HCT116 (cell line): ENCODE results near the gene PKN1. TPM values are rescaled to one million over a fixed set of nuclear protein-coding genes. Genes with fewer than 3 reads are reported as not detected.

Experiments
- ATAC-seq: fragments of 200-7000 bp; cut with Tn5 transposase; 2 replicates; pipeline ENCODE4 v1.9.1; 2020; ENCODE audit warnings: mild to moderate bottlenecking, moderate library complexity
- BruUV-seq: library from RNA; stranded (reverse); fragments of 400-500 nt; replicated peaks from 2 replicates; lab custom pipeline; 2021; lab: Mats Ljungman, UMichigan
- CTCF ChIA-PET: fragments of 300-600 bp; sonication (Branson Sonifier 250); formaldehyde crosslinking; loops from one replicate; lab custom pipeline; 2021; ENCODE audit warnings: antibody characterized with exemption; lab: Charles Lee
- POLR2A ChIA-PET: fragments of 300-600, 350-600 bp; sonication (Branson Sonifier 250); formaldehyde crosslinking; loops from one replicate; lab custom pipeline; 2021; ENCODE audit warnings: antibody characterized with exemption; lab: Charles Lee
- RAD21 ChIA-PET, 2 experiments: fragments of 300-600 bp; sonication (Branson Sonifier 250); formaldehyde crosslinking; loops; one replicate each; lab custom pipeline; 2023; ENCODE audit warnings: low total read pairs in 2 of 2; ENCODE audit not compliant: uncharacterized antibody in 2 of 2, unreplicated experiment in 2 of 2, low non-redundant PET in 1 of 2; lab: Charles Lee
- DNase-seq: peaks from one replicate; pipeline ENCODE4 v3.0.0-alpha.2; 2010; ENCODE audit warnings: low read depth, low spot score
- H2AFZ ChIP-seq: fragments of 200-600 bp; shearing (Covaris generic), sonication (generic); 2 replicates; pipeline ENCODE4 v1.6.1; 2017; ENCODE audit warnings: low read depth, mixed run types, mixed read lengths, antibody characterized with exemption, low read length; ENCODE audit not compliant: poor library complexity, severe bottlenecking
- H3K27ac ChIP-seq: 2 replicates; pipeline ENCODE4 v1.5.1; 2012; ENCODE audit warnings: low read depth, low read length
- H3K27me3 ChIP-seq: fragments of 200-600 bp; sonication (generic); 2 replicates; pipeline ENCODE4 v1.6.1; 2016; ENCODE audit warnings: mixed run types, low read length, mixed read lengths; ENCODE audit not compliant: insufficient read depth
- H3K36me3 ChIP-seq, 2 experiments: fragments of 200-500 bp in 1 of 2; fragments of 200-600 bp in 1 of 2; sonication (Bioruptor generic) in 1 of 2; sonication (generic) in 1 of 2; 2 replicates each; pipeline versions ENCODE4 v1.5.1 to v1.6.1; 2014 to 2016; ENCODE audit warnings: low read length in 2 of 2, inconsistent platforms in 1 of 2, mixed read lengths in 1 of 2, mixed run types in 1 of 2; ENCODE audit not compliant: insufficient read depth in 2 of 2, control insufficient read depth in 1 of 2
- H3K4me1 ChIP-seq, 2 experiments: fragments of 200-600 bp in 1 of 2; sonication (generic) in 1 of 2; 2 replicates each; pipeline versions ENCODE4 v1.5.1 to v1.6.1; 2012 to 2017; ENCODE audit warnings: low read length in 2 of 2, inconsistent platforms in 1 of 2, mild to moderate bottlenecking in 1 of 2, mixed read lengths in 1 of 2, mixed run types in 1 of 2, moderate library complexity in 1 of 2; ENCODE audit not compliant: insufficient read depth in 2 of 2, control insufficient read depth in 1 of 2
- H3K4me2 ChIP-seq: fragments of 200-600 bp; sonication (generic); 2 replicates; pipeline ENCODE4 v1.6.1; 2017; ENCODE audit warnings: mixed run types, low read length, mixed read lengths
- H3K4me3 ChIP-seq, 2 experiments: fragments of 200-600 bp in 1 of 2; sonication (generic) in 1 of 2; replicated peaks in 1 of 2; 2 replicates each; pipeline ENCODE4 v1.5.1; 2011 to 2016; ENCODE audit warnings: low read length in 2 of 2, control low read depth in 1 of 2, low read depth in 1 of 2, mild to moderate bottlenecking in 1 of 2, mixed read lengths in 1 of 2, mixed run types in 1 of 2
- H3K79me2 ChIP-seq: fragments of 200-600 bp; sonication (generic); 2 replicates; pipeline ENCODE4 v1.6.1; 2017; ENCODE audit warnings: mild to moderate bottlenecking, mixed run types, low read length, moderate library complexity, mixed read lengths; ENCODE audit not compliant: insufficient read depth
- H3K9ac ChIP-seq: fragments of 200-600 bp; sonication (generic); 2 replicates; pipeline ENCODE4 v1.6.1; 2016; ENCODE audit warnings: low read length, mixed read lengths
- H3K9me2 ChIP-seq: fragments of 200-600 bp; sonication (generic), shearing (Covaris generic); 2 replicates; pipeline ENCODE4 v1.6.1; 2017; ENCODE audit warnings: mixed run types, mild to moderate bottlenecking, moderate library complexity; ENCODE audit not compliant: insufficient read depth
- H3K9me3 ChIP-seq, 2 experiments: fragments of 200-500 bp in 1 of 2; fragments of 200-600 bp in 1 of 2; sonication (Bioruptor generic) in 1 of 2; sonication (generic) in 1 of 2; 2 replicates each; pipeline ENCODE4 v1.6.1; 2014 to 2017; ENCODE audit warnings: low read length in 2 of 2, mixed read lengths in 2 of 2, inconsistent platforms in 1 of 2, low read depth in 1 of 2, mild to moderate bottlenecking in 1 of 2, mixed run types in 1 of 2, moderate library complexity in 1 of 2; ENCODE audit not compliant: control insufficient read depth in 1 of 2, insufficient read depth in 1 of 2
- H4K20me1 ChIP-seq: fragments of 200-600 bp; sonication (generic), shearing (Covaris generic); 2 replicates; pipeline ENCODE4 v1.6.1; 2017; ENCODE audit warnings: mixed run types, mild to moderate bottlenecking, moderate library complexity; ENCODE audit not compliant: insufficient read depth
- CBX3 ChIP-seq: IDR thresholded peaks from 2 replicates; pipeline ENCODE4 v1.6.1; 2012; ENCODE audit warnings: low read depth
- CEBPB ChIP-seq: IDR thresholded peaks from 2 replicates; pipeline ENCODE4 v1.6.1; 2012; ENCODE audit warnings: low read depth
- EGR1 ChIP-seq: IDR thresholded peaks from 2 replicates; pipeline ENCODE4 v1.6.1; 2012; ENCODE audit warnings: low read depth
- ELF1 ChIP-seq: IDR thresholded peaks from 2 replicates; pipeline ENCODE4 v1.6.1; 2012; ENCODE audit warnings: low read depth, borderline replicate concordance
- EZH2 ChIP-seq: fragments of 200-600 bp; sonication (generic); IDR thresholded peaks from 2 replicates; pipeline ENCODE4 v1.6.1; 2017; ENCODE audit warnings: antibody characterized with exemption, mixed run types
- EZH2phosphoT487 ChIP-seq: fragments of 200-600 bp; IDR thresholded peaks from 2 replicates; pipeline ENCODE4 v1.6.1; 2018; ENCODE audit warnings: antibody characterized with exemption, borderline replicate concordance
- FOSL1 ChIP-seq: IDR thresholded peaks from 2 replicates; pipeline ENCODE4 v1.6.1; 2012; ENCODE audit warnings: low read depth
- JUND ChIP-seq: IDR thresholded peaks from 2 replicates; pipeline ENCODE4 v1.6.1; 2012
- POLR2A ChIP-seq: IDR thresholded peaks from 2 replicates; pipeline ENCODE4 v1.7.0; 2011; ENCODE audit warnings: borderline replicate concordance; ENCODE audit not compliant: insufficient read depth, insufficient read length; ENCODE audit errors: extremely low read depth
- POLR2AphosphoS5 ChIP-seq: IDR thresholded peaks from 2 replicates; pipeline ENCODE4 v1.6.1; 2011; ENCODE audit warnings: mild to moderate bottlenecking, low read depth, low read length, moderate library complexity
- SP1 ChIP-seq: IDR thresholded peaks from 2 replicates; pipeline ENCODE4 v1.6.1; 2012; ENCODE audit warnings: low read depth
- SRF ChIP-seq: IDR thresholded peaks from 2 replicates; pipeline ENCODE4 v1.6.1; 2012; ENCODE audit warnings: low read depth
- TCF7L2 ChIP-seq: IDR thresholded peaks from 2 replicates; pipeline ENCODE4 v1.7.0; 2011; ENCODE audit warnings: borderline replicate concordance, inconsistent platforms; ENCODE audit not compliant: insufficient read depth, insufficient read length; ENCODE audit errors: extremely low read depth
- YY1 ChIP-seq: IDR thresholded peaks from 2 replicates; pipeline ENCODE4 v1.6.1; 2011; ENCODE audit warnings: low read length, low read depth, moderate library complexity, mild to moderate bottlenecking; ENCODE audit not compliant: insufficient replicate concordance; ENCODE audit errors: extremely low read depth
- ZFX ChIP-seq: fragments of 450-650 bp; IDR thresholded peaks from 2 replicates; pipeline ENCODE4 v1.6.1; 2017
- ZNF274 ChIP-seq: fragments of 200-500 bp; sonication (Bioruptor generic); IDR thresholded peaks from 2 replicates; pipeline ENCODE4 v1.6.1; 2014; ENCODE audit warnings: mild to moderate bottlenecking, low read depth, low read length, inconsistent platforms
- intact Hi-C: fragments of 100-400 bp; cut with micrococcal nuclease; formaldehyde crosslinking; loops from 2 replicates; pipeline ENCODE4 v1.10.0; 2022
- total RNA-seq: library from RNA; stranded (reverse); gene quantifications from one replicate; pipeline ENCODE4 v1.2.1, GENCODE V29; 2021; ENCODE audit not compliant: unreplicated experiment
- TF ChIP-seq, protein P1 (sequence below): IDR thresholded peaks from 2 replicates; pipeline ENCODE4 v1.6.1; 2011; ENCODE audit warnings: mild to moderate bottlenecking, low read length, moderate library complexity; ENCODE audit not compliant: insufficient replicate concordance; ENCODE audit errors: extremely low read depth
- TF ChIP-seq, protein P2 (sequence below): IDR thresholded peaks from 2 replicates; pipeline ENCODE4 v1.6.1; 2012
- TF ChIP-seq, protein P3 (sequence below), 3 experiments: fragments of 200-600 bp in 1 of 3; sonication (generic) in 1 of 3; IDR thresholded peaks in 2 of 3; conservative IDR thresholded peaks in 1 of 3; 2 replicates each; pipeline ENCODE4 v1.5.1; 2012 to 2017; ENCODE audit warnings: low read depth in 2 of 3, low read length in 2 of 3, antibody characterized with exemption in 1 of 3, borderline replicate concordance in 1 of 3, control low read depth in 1 of 3, mild to moderate bottlenecking in 1 of 3, mixed read lengths in 1 of 3, mixed run types in 1 of 3, moderate library complexity in 1 of 3; ENCODE audit not compliant: insufficient read depth in 1 of 3
- TF ChIP-seq, protein P4 (sequence below): IDR thresholded peaks from 2 replicates; pipeline ENCODE4 v1.6.1; 2012

Gene PKN1
- total RNA-seq, 1 experiment from 2014 or later: 248 TPM

- ChIA-PET POLR2A (interaction anchor here (1.3 kb wide), 1 partner anchor 71 kb away, joined by 4 read pairs; no protein-coding TSS in a partner anchor), CTCF (interaction anchor here (0.8 kb wide), 1 partner anchor 52 kb away, joined by 3 read pairs; no protein-coding TSS in a partner anchor), RAD21 (no interaction called here)
- no peaks in the 10 kb centered on the region for H3K9me2 ChIP-seq
- TF ChIP-seq SRF (no peak), EGR1 (no peak), ELF1 (no peak), EZH2phosphoT487 (no peak), YY1 (no peak), SP1 (peak; percentile 56), POLR2A (no peak), ZNF274 (no peak), CBX3 (no peak), JUND (no peak; the same call in 1 of the 2 replicates), EZH2 (no peak), FOSL1 (no peak; the same call in 1 of the 2 replicates), CEBPB (no peak), ZFX (no peak), POLR2AphosphoS5 (peak; percentile 47), TCF7L2 (no peak)
- TF ChIP-seq, protein P1, sequence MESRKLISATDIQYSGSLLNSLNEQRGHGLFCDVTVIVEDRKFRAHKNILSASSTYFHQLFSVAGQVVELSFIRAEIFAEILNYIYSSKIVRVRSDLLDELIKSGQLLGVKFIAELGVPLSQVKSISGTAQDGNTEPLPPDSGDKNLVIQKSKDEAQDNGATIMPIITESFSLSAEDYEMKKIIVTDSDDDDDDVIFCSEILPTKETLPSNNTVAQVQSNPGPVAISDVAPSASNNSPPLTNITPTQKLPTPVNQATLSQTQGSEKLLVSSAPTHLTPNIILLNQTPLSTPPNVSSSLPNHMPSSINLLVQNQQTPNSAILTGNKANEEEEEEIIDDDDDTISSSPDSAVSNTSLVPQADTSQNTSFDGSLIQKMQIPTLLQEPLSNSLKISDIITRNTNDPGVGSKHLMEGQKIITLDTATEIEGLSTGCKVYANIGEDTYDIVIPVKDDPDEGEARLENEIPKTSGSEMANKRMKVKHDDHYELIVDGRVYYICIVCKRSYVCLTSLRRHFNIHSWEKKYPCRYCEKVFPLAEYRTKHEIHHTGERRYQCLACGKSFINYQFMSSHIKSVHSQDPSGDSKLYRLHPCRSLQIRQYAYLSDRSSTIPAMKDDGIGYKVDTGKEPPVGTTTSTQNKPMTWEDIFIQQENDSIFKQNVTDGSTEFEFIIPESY: no peak
- TF ChIP-seq, protein P2, sequence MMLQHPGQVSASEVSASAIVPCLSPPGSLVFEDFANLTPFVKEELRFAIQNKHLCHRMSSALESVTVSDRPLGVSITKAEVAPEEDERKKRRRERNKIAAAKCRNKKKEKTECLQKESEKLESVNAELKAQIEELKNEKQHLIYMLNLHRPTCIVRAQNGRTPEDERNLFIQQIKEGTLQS: no peak
- TF ChIP-seq, protein P3, sequence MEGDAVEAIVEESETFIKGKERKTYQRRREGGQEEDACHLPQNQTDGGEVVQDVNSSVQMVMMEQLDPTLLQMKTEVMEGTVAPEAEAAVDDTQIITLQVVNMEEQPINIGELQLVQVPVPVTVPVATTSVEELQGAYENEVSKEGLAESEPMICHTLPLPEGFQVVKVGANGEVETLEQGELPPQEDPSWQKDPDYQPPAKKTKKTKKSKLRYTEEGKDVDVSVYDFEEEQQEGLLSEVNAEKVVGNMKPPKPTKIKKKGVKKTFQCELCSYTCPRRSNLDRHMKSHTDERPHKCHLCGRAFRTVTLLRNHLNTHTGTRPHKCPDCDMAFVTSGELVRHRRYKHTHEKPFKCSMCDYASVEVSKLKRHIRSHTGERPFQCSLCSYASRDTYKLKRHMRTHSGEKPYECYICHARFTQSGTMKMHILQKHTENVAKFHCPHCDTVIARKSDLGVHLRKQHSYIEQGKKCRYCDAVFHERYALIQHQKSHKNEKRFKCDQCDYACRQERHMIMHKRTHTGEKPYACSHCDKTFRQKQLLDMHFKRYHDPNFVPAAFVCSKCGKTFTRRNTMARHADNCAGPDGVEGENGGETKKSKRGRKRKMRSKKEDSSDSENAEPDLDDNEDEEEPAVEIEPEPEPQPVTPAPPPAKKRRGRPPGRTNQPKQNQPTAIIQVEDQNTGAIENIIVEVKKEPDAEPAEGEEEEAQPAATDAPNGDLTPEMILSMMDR (IDR thresholded peaks at IDR 0.05 in 2 of 3, conservative IDR thresholded peaks at IDR 0.05 in 1 of 3; ENCODE audit: borderline replicate concordance in 1 of 3, insufficient read depth in 1 of 3, low read depth in 2 of 3, low read length in 2 of 3): no peak
- TF ChIP-seq, protein P4, sequence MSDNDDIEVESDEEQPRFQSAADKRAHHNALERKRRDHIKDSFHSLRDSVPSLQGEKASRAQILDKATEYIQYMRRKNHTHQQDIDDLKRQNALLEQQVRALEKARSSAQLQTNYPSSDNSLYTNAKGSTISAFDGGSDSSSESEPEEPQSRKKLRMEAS: peak; percentile 47; the same call in 1 of the 2 replicates
- TSS peak; percentile 39 for BruUV-seq
- H3K4me3 ChIP-seq: peak overlapping the region; percentile 75 to 79
- H3K9ac ChIP-seq: peak overlapping the region; percentile 80
- intact Hi-C loops: loop anchor here (10.0 kb wide), 1 partner anchor 50 kb away; no protein-coding TSS in a partner anchor
- no peaks in the 10 kb centered on the region for H3K27me3 ChIP-seq
- H2AFZ ChIP-seq: no peak overlapping the region
- H3K4me1 ChIP-seq: peaks cover 21 to 41% of the 10 kb centered on the region in 2 experiments
- peak overlapping the region; percentile 95 for H3K27ac ChIP-seq
- H3K9me3 ChIP-seq: no peaks in the 10 kb centered on the region
- peaks cover 54% of the 10 kb centered on the region for H3K79me2 ChIP-seq
- ATAC-seq: peak; percentile 68
- peak overlapping the region; percentile 99 for H3K4me2 ChIP-seq
- DNase-seq: no peak
- H4K20me1 ChIP-seq: no peaks in the 10 kb centered on the region
- no peaks in the 10 kb centered on the region for H3K36me3 ChIP-seq
Measured at GRCh38 chr19:14434543-14435319, 1.6 kb downstream of the PKN1 start.
